Fibroblast of pulmonary artery (primary cell): Measurements from ENCODE around the gene LDAH.

ENCODE experiments used
- DNase-seq: peaks from one replicate; pipeline ENCODE4 v3.0.0-alpha.2; 2010; ENCODE audit warnings: low read depth
- H3K4me3 ChIP-seq: replicated peaks from 2 replicates; pipeline ENCODE4 v1.5.1; 2011; ENCODE audit warnings: low read depth, mild to moderate bottlenecking, control low read depth, low read length, moderate library complexity
- CTCF ChIP-seq: IDR thresholded peaks from 2 replicates; pipeline ENCODE4 v1.5.1; 2011; ENCODE audit warnings: mild to moderate bottlenecking, control low read depth, low read length, inconsistent platforms; ENCODE audit errors: missing control alignments

Gene LDAH

GRCh38 chr2:20684581-20685063, 138.3 kb downstream of the LDAH start:
- no peak for TF ChIP-seq CTCF
- no peak for DNase-seq

DNA sequence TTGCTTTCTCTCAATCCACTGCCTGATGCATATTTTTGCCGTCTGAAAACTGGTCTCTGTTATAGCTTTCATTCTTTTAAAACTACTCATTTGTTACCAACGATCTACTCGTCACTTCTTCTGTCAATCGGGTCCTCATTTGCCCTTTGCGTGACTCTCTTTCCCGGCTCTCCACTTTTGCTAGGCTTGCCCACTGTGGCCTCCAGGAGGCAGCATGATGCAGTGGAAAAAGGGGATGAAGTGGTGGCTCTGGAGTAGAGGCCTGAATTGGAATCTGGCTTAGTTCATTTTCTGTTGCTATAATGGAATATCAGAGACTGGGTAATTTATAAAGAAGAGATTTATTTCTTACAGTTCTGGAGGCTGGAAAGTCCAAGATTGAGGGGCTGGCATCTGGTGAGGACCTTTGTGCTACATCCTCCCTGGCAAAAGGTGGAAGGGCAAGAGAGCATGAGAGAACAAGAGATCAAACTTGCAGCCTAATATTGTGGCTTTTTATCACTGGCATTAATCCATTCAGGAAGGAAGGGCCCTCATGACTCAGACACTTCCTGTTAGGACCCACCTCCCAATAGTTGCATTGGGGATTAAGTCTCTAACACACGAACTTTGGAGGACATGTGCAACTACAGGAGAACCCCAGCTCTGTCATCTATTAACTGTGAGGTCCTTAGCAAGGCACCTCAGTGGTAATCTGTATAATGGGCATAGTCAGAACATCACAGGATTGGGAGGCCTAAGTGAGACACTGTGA, 140.6 kb downstream of the LDAH start:
- no peak overlapping the region for H3K4me3 ChIP-seq
- peak; percentile 66 for TF ChIP-seq CTCF
- peak; percentile 25 for DNase-seq

More at GRCh38 chr2:20684581-20685063, 138.3 kb downstream of the LDAH start:
- H3K4me3 ChIP-seq, result no peak overlapping the region

DNA sequence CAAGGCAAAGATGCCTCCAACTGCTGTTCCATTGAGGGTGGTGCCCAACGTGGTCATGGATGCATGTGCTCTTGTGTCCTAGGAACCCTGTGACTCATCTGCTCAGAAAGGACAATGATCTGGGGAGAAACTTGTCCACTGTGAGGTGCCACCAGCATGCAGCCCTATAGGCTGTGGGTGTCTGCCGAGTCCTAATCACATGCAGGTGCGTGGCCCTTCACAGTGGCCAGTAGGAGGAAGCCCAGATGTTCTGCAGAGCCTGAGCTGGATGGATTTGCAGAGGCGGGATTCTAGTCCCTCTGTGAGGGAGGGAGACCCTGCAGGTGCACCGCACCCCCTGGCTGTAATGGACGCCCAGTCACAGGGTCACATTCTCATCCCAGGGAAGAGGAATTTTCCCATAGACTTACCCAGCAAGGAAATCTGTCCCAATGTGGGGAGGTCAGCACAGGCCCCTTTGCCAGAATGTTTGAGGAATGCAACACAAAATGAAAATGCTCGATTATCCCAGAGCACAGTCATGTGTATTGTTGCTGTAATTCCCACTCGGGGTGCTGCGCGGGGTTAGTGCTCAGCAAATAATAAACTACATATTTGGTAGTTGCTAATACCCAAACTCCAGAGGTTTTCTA, 142.0 kb downstream of the LDAH start:
- no peak for TF ChIP-seq CTCF
- DNase-seq, result no peak
- no peak overlapping the region for H3K4me3 ChIP-seq

DNA sequence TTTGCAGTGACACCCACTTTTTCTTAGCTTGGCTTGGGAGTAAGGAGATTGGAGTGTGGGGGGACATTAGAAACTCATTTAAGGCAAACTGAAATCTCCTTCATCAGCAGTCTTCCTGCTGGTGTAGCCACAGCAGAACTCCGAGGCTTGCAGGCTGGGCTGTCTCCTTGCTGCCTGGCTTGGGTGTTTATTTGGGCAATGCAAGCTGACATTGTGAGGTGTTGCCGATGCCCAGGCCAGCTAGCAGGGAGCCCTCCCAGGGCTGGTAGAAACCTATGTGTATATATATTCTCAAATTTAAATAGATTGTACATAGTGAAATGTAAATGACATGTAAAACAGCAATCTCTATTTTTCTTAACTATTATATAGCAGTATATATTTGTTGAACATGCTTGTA, 144.1 kb downstream of the LDAH start:
- TF ChIP-seq CTCF, result no peak
- H3K4me3 ChIP-seq, result no peak overlapping the region
- no peak for DNase-seq

DNA sequence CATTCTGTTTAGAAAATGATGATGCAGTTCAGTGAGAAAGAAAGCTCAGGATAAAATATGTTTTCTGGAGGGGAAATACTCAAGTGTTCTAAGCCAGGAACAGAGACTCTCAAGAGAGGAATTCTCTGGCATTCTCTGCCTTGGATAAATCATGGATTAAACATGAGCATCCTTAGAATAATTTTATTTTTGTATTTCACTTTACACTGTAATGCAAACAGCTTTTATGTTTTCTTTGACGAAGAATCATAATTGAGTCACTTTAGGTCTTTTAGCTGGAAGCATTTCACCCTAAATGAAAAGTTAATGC, 144.9 kb downstream of the LDAH start:
- no peak for DNase-seq
- TF ChIP-seq CTCF, result no peak
- H3K4me3 ChIP-seq, result no peak overlapping the region

DNA sequence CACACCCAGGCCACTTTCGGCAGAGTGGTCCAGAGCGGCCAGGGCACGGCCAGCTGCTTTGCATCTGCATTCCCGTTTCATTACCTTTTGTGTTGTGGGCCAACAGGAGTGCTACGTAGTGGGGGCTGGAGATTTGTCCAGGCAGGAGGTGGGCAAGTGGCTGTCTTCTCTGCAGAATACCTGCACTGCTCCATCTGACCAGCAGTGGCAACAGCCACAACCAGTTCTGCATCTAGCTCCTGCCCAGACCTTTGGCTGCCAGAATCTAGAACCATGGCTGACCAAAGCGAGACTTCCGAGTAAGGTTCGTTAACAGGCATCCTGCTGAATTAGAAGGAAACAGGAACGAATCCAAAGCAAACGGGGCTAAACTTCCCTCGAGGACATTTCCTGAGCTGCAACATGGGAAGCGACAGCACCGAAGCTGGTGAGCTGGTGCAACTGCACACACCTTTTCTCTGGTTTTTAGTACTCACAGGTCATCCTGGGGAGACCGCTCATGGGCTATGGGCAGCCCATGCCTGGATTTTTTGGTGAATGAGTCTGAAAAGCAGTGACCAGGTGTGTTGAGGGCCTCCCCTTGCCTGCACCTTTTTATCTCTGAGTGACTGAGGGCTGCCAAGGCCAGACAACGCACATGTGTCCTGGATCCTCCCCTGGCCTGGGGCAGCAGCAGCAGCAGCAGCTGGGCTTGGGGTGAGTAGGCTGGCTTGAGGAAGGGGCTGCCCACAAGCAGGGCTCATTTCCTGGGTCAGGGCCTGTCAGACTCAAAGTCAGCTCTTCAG, 145.4 kb downstream of the LDAH start:
- no peak overlapping the region for H3K4me3 ChIP-seq
- no peak for DNase-seq
- peak; percentile 6 for TF ChIP-seq CTCF
